SK-N-MC (cell line): ENCODE data around the gene PTGES.

Source experiments
- EZH2 ChIP-seq: fragments of 200-600 bp; sonication (generic); IDR thresholded peaks from one replicate; pipeline ENCODE4 v1.6.1; 2017; ENCODE audit warnings: antibody characterized with exemption
- FOXP2 ChIP-seq: optimal IDR thresholded peaks from 2 replicates; pipeline ENCODE3; 2011; ENCODE audit warnings: mild to moderate bottlenecking, moderate library complexity; ENCODE audit not compliant: insufficient read depth; ENCODE audit errors: extremely low read length, control extremely low read depth
- POLR2AphosphoS5 ChIP-seq: IDR thresholded peaks from 2 replicates; pipeline ENCODE4 v1.6.1; 2012; ENCODE audit warnings: mild to moderate bottlenecking, low read depth, low read length, borderline replicate concordance

DNA sequence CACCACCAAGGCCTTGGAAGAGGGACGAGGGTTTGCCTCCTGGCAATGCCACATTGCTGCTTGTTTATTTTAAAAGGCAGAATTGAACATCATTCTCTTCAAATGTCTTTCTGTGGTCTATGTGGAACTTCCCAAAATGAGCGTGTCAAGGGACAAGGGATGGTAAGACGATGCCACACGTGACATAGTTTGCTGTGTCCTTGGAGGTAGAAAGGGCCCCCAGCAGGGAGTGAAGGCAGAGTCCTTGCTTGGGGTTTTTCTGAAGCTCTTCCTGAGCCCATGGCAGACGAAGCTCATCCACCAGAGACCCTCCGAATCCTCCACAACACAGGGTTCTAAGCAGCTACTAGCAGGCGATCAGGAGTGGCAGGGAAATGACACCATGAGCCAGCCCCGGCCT lies 59.1 kb downstream of the PTGES start:
- TF ChIP-seq POLR2AphosphoS5 (no peak), EZH2 (no peak), FOXP2 (no peak)
